Kidney epithelial cell (primary cell): ENCODE measurements around the gene PBXIP1. TPM values are rescaled to one million over a fixed set of nuclear protein-coding genes. Genes with fewer than 3 reads are reported as not detected.

Experiments
- DNase-seq: peaks from one replicate; pipeline ENCODE4 v3.0.0-alpha.2; 2010; ENCODE audit warnings: low read depth
- H3K27me3 ChIP-seq: 2 replicates; pipeline ENCODE4 v1.6.0; 2011; ENCODE audit warnings: low read length; ENCODE audit not compliant: control insufficient read depth, insufficient read depth
- H3K36me3 ChIP-seq: 2 replicates; pipeline ENCODE4 v1.5.1; 2011; ENCODE audit warnings: low read length; ENCODE audit not compliant: control insufficient read depth, insufficient read depth
- H3K4me3 ChIP-seq: 2 replicates; pipeline ENCODE4 v1.5.1; 2011; ENCODE audit warnings: low read depth, mild to moderate bottlenecking, control low read depth, low read length
- total RNA-seq: library from RNA; depleted of rRNA; stranded (reverse); fragments of >200 nt; gene quantifications from 2 replicates; pipeline ENCODE4 v1.2.3, GENCODE V29; 2015
- TF ChIP-seq, protein P1 (sequence below): IDR thresholded peaks from 2 replicates; pipeline ENCODE4 v1.5.1; 2011; ENCODE audit warnings: mild to moderate bottlenecking, moderate library complexity, low read length, control low read depth, inconsistent platforms; ENCODE audit not compliant: insufficient read depth, poor library complexity, severe bottlenecking

The PBXIP1 gene
- total RNA-seq, 1 donor from 2014 or later: 102 TPM

DNA sequence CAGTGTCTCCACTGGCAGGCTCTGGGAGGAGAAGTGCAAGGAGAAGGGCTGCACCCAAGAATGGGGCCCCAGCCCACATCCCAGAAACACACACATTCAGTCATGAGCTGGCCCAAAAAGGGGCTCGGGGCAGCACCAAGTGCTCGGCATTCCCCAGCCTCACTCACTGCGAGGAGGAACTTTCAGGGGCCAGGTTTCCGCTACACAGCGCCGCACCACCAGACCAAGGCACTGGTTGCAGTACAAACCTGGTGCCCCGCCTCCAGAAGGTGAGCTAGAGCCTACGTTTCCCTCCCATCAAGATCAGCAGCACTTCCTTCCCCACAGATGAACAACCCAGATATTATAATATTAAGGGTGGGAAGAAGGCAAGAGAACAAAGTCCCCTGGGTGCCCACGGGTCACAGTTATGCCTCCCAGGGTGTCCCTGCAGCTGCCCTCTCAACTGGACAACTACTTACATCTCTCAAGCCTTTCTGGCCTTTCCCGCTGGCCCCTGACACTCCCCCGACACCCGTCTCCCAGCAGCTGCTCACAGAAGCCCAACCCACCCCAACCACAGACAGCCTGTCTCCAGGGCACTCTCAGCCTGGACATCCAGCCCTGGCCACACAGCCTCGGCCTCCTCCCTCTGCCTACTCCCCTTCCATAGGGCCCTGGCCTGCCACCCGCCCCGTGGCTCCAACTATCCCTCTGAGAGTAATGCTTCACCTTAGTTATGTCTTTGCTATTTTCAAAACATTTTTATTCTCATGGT lies 3.8 kb downstream of the PBXIP1 start:
- TF ChIP-seq, protein P1, sequence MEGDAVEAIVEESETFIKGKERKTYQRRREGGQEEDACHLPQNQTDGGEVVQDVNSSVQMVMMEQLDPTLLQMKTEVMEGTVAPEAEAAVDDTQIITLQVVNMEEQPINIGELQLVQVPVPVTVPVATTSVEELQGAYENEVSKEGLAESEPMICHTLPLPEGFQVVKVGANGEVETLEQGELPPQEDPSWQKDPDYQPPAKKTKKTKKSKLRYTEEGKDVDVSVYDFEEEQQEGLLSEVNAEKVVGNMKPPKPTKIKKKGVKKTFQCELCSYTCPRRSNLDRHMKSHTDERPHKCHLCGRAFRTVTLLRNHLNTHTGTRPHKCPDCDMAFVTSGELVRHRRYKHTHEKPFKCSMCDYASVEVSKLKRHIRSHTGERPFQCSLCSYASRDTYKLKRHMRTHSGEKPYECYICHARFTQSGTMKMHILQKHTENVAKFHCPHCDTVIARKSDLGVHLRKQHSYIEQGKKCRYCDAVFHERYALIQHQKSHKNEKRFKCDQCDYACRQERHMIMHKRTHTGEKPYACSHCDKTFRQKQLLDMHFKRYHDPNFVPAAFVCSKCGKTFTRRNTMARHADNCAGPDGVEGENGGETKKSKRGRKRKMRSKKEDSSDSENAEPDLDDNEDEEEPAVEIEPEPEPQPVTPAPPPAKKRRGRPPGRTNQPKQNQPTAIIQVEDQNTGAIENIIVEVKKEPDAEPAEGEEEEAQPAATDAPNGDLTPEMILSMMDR: no peak
- no peak for DNase-seq
- H3K27me3 ChIP-seq: no peaks in the 10 kb centered on the region
- no peak overlapping the region for H3K4me3 ChIP-seq
- H3K36me3 ChIP-seq: peaks cover 4% of the 10 kb centered on the region

DNA sequence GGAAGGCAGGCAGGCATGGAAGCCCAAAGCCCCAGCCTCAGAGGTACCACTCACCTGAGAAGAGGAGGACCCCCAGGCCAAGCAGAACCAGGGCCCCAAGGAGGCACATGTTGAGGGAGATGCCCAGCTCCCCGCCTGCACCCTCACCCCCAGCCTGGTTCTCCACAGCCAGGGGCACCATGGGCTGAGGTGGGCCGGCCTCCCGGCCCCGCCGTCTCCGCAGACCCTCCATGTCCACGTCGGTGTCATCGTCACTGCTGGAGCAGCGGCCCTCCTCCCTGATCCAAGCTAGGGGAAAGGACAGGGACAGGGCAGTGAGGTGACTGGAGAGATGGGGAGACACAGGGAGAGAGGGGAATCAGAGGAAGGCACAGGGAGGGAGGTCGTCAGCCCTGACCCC lies 7.8 kb downstream of the PBXIP1 start:
- Histone ChIP-seq H3K36me3 (peaks cover 4% of the 10 kb centered on the region), H3K27me3 (no peaks in the 10 kb centered on the region), H3K4me3 (no peak overlapping the region)
- no peak for DNase-seq
- TF ChIP-seq, protein P1: no peak

DNA sequence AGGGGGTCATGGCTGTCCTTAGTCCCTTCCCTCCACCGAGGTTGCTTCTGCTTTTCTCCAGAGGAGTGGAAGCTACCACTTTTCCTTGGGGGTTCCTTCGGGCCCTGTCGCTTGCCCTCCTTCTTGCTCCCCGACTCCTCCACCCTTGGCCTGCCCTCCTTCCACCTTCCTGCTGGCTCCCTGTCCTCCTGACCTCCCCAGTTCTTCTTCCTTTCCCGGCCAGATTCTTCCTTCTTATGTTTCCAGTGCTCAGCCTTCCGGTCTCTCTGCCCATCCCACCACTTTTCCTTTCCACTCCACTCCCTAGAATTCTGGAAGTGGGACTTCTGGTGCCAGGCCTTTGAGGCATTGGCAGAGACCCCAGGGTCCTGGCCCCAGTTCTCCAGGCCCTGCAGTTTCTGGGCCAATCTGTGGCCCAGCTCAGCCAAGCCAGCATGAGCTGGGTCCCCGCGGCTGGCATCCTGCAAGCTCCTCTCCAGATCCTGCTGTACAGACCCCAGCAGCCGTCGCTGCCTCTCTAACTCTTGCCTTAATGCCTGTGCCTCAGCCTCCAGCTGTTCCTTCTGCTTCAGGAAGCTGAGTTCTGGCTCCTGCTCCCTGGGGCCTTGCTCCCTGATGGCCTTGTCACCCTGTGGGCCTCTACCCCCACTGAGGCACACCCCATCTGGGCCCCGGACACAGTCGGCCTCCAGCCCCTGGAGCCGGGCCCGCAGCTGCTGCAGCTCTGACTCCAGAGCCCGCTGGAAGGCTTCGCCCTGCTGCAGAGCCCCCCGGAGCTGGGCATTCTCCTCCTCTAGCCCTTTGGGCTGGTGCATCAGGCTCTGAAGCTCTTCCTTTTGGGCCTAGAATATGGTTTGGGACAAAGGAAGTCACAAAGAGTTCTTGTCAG lies 9.7 kb downstream of the PBXIP1 start:
- Histone ChIP-seq H3K36me3 (peaks cover 4% of the 10 kb centered on the region), H3K27me3 (no peaks in the 10 kb centered on the region), H3K4me3 (no peak overlapping the region)
- TF ChIP-seq, protein P1: no peak
- no peak for DNase-seq

DNA sequence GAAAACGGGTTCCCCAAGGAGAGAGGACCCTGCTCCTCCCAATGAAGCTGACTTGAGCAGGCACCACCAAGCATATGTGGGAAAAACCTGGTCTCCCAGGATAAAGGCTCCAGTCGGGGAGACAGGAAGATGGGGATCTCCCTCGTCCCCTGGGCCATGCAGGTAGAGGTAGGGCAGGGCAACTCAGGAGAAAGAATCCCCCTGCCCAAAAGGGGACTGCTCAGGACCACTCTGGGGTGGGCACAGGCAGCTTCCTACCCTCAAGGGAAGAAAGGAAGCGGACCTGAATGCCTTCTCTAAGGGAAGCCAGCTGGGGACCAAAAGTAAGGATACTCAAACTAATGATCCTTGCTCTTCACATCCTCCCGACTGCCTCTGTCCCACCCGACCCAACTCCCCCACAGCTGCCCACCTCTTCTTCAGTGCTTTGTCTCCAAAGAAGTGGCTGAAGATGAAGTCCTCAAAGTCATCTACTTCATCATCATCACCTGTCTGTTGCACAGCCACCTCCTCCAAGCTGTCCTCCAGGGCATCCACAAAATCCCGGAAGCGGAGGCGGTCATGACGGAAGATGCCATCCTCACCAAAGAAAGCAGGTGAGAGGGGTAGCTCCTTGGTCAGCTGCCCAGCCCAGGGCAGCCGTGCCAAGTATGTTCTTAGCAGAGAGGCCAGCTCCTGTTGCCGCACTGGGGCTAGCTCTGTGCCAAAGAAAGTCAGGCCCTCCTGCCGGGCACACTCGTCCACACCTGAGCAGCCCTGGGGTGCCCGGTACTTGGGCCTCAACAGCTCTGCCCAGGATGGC lies 10.5 kb downstream of the PBXIP1 start:
- H3K4me3 ChIP-seq: no peak overlapping the region
- DNase-seq: no peak
- H3K27me3 ChIP-seq: no peaks in the 10 kb centered on the region
- TF ChIP-seq, protein P1: no peak
- peaks cover 4% of the 10 kb centered on the region for H3K36me3 ChIP-seq

DNA sequence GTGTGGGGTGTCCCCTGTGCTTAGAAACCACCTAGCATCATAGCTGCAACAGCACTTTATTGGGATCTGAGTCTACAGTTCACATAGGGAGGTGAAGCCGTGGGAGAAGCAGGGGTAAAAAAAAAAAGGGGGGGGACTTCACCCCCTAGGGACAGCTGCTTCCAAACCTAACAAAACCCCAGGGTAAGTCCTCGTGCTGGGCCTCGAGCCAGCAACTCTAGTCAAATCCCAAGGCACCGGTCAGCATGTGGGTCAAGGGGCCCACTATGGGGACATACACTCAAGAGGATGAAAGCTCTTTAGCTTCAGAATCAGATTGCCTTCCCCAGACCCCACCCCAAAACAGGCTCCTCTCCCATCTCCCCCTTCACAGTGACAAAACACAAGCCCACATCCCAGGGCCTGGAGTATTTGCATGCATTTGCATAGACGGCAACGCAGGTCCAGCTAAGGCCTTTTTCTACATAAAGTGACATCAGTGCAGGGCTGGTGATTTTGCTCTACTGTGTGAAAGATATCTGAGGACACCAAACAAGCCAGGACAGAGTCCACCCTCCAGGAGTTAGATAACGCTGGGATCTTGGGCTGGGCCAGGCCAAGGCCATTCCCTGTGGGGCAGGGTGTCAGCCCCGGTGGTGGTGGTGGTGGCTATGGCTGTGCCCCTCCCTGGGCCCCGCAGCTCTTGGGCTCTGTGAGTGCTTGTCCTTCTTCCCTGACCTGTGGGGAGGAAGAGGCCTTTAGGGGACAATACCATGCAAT lies 11.3 kb downstream of the PBXIP1 start:
- peaks cover 4% of the 10 kb centered on the region for H3K36me3 ChIP-seq
- no peak for DNase-seq
- TF ChIP-seq, protein P1: no peak

More for the DNA sequence above, 11.3 kb downstream of the PBXIP1 start:
- no peak overlapping the region for H3K4me3 ChIP-seq
- H3K27me3 ChIP-seq: no peaks in the 10 kb centered on the region
